Heart right ventricle (tissue), 16 donors: ENCODE data around the gene TMEM100. TPM values are rescaled to one million over a fixed set of nuclear protein-coding genes. Genes with fewer than 3 reads are reported as not detected.
A peak's percentile ranks its signal among the peaks of the same experiment; 100 is the strongest.

Experiments used
- ATAC-seq, 8 donors: fragments of 200-7000 bp; cut with Tn5 transposase; one replicate each; pipeline ENCODE4 v1.9.1; 2020; ENCODE audit warnings: mild to moderate bottlenecking in 8 of 8, moderate library complexity in 8 of 8, moderate number of reproducible peaks in 1 of 8
- DNase-seq, 2 donors: peaks; one replicate each; pipeline ENCODE4 v3.0.0-alpha.2; 2020
- H3K27ac ChIP-seq, 10 donors: fragments of 200-600 bp; sonication (generic) in 2 of 10; one replicate each; pipeline versions ENCODE4 v1.5.0 to v1.8.0; 2020 to 2022; ENCODE audit warnings: mild to moderate bottlenecking in 3 of 10
- H3K27me3 ChIP-seq, 7 donors: fragments of 200-600 bp; one replicate each; pipeline ENCODE4 v1.8.0; 2021 to 2022; ENCODE audit warnings: mild to moderate bottlenecking in 2 of 7
- H3K36me3 ChIP-seq, 9 donors: fragments of 200-600 bp; sonication (generic) in 1 of 9; one replicate each; pipeline versions ENCODE4 v1.5.0 to v1.8.0; 2020 to 2022; ENCODE audit warnings: mild to moderate bottlenecking in 2 of 9
- H3K4me1 ChIP-seq, 9 donors: fragments of 200-600 bp; sonication (generic) in 1 of 9; one replicate each; pipeline versions ENCODE4 v1.5.0 to v1.8.0; 2020 to 2022; ENCODE audit warnings: mild to moderate bottlenecking in 4 of 9
- H3K4me3 ChIP-seq, 10 donors: fragments of 200-600 bp; sonication (generic) in 2 of 10; one replicate each; pipeline versions ENCODE4 v1.5.0 to v1.8.0; 2020 to 2022; ENCODE audit warnings: mild to moderate bottlenecking in 7 of 10, moderate library complexity in 2 of 10
- H3K9me3 ChIP-seq, 11 donors: fragments of 200-600 bp in 10 of 11; sonication (generic) in 2 of 11; one replicate each; pipeline versions ENCODE4 v1.5.0 to v1.8.0; 2013 to 2022; ENCODE audit warnings: mild to moderate bottlenecking in 2 of 11, control low read depth in 1 of 11, moderate library complexity in 1 of 11
- CTCF ChIP-seq, 9 donors: fragments of 200-600 bp; sonication (generic) in 2 of 9; IDR thresholded peaks; one replicate each; pipeline versions ENCODE4 v1.5.0 to v1.8.0; 2021 to 2022; ENCODE audit warnings: antibody characterized with exemption in 9 of 9, mild to moderate bottlenecking in 5 of 9, moderate library complexity in 1 of 9
- WGBS, 2 donors: extraction: QIAGEN DNeasy Blood & Tissue Kit; methylation state at CpG; one replicate each; pipeline ENCODE4 v1.1.7; 2013; ENCODE audit warnings: inconsistent platforms in 1 of 2; 5-methylcytosine and 5-hydroxymethylcytosine counted together
- intact Hi-C, 10 donors: fragments of 100-400 bp; cut with DNase I; formaldehyde crosslinking; loops; one replicate each; pipeline versions ENCODE4 v1.11.1 to v1.14.2; 2022
- polyA plus RNA-seq, 2 donors: library from polyadenylated mRNA; stranded (reverse); fragments of 200-250 nt; gene quantifications; one replicate each; pipeline ENCODE4 v1.2.3, GENCODE V29; 2013
- total RNA-seq, 10 donors: library from RNA; stranded (reverse); fragmentation: NEBNext Ultra II Directional in 3 of 10; extraction: Animal tissue kit (Norgen Biotek cat#: 25700) in 3 of 10; gene quantifications; one replicate each; pipeline versions ENCODE4 v1.2.1 to v1.2.4, GENCODE V29; 2021 to 2023
- donor health status: Arrhythmogenic right ventricular cardiomyopathy.
- donor health status: ischemic (EF 13 %, LVEDD 7.1; RV severe dilation, severe dysfunction).
- donor health status: healthy with polysubstance abuse.
- donor health status: DM: no; HTN: yes; CAD: no.
- donor health status: DM: no; HTN: no; CAD: no.
- donor health status: ischemic (EF 25% LVEDD 6.9; RV normal size, moderate dysfunction).
- donor health status: ischemic (EF 25% LVEDD 5.7; RV mildly dilated, moderate dysfunction).
- donor health status: healthy.
- donor health status: DM: yes; HTN: yes; CAD: no.
- donor health status: Ischemic cardiomyopathy.
- donor health status: ischemic (EF 35%, LVEDD 5.7; RV mildly dilated, moderate dysfunction).
- donor health status: nonischemic (EF 11% LVEDD 7.7; RV severe dilation, severe dysfunction).
- donor health status: DM: yes; HTN: yes; CAD: no.
- donor health status: PGD.
- donor health status: ischemic (EF 29% LVEDD 5.4; RV normal size, mild dysfunction).
- donor health status: nonischemic (EF 23%, LVEDD 6.1; RV moderate dilation, normal function).

Gene TMEM100
- total and polyA plus RNA-seq, 12 donors = 1.6 to 12.1 (median 6.1) TPM

- Histone ChIP-seq H3K4me3 (no peak overlapping the region), H3K27me3 (no peaks in the 10 kb centered on the region), H3K36me3 (peaks cover 0 to 17% (median 0%) of the 10 kb centered on the region in 9 donors), H3K4me1 (peaks cover 0 to 38% (median 10%) of the 10 kb centered on the region in 9 donors), H3K27ac (no peak overlapping the region), H3K9me3 (no peaks in the 10 kb centered on the region)
- no peak for TF ChIP-seq CTCF (IDR thresholded peaks at IDR 0.05)
- ATAC-seq (no peak), DNase-seq (no peak)
- intact Hi-C loops = loop anchor here in 2 of 10 donors (10.0 kb wide), 2 partner anchors 333 to 343 kb away; partner anchors contain the start of gene MMD (in 1 of the 2)
- WGBS, 2 donors = 98 to 100% methylated on average over 1 of the region's 1 CpG
These were observed 35.0 kb upstream of the TMEM100 start for GRCh38 chr17:55757659-55758058.

GRCh38 chr17:55756689-55757088 is 34.0 kb upstream of the TMEM100 start:
- 91 to 93% methylated on average over 2 of the region's 2 CpGs for WGBS, 2 donors
- DNase-seq = no peak
- H3K27ac ChIP-seq = no peak overlapping the region
- no peak overlapping the region for H3K4me3 ChIP-seq
- H3K4me1 ChIP-seq = peaks cover 2 to 48% (median 19%) of the 10 kb centered on the region in 9 donors
- no peaks in the 10 kb centered on the region for H3K27me3 ChIP-seq
- no peak for ATAC-seq
- no peak for TF ChIP-seq CTCF (IDR thresholded peaks at IDR 0.05)
- H3K36me3 ChIP-seq = peaks cover 0 to 17% (median 0%) of the 10 kb centered on the region in 9 donors
- intact Hi-C loops = loop anchor here in 2 of 10 donors (10.0 kb wide), 2 partner anchors 332 to 342 kb away; partner anchors contain the start of gene MMD (in 1 of the 2)
- no peaks in the 10 kb centered on the region for H3K9me3 ChIP-seq

- H3K4me3 ChIP-seq = peak overlapping the region; percentile 74 to 93 (median 81)
- H3K9me3 ChIP-seq = no peaks in the 10 kb centered on the region
- no peak for ATAC-seq
- intact Hi-C loops = loop anchor here in 2 of 10 donors (10.0 kb wide), 2 partner anchors 327 to 337 kb away; partner anchors contain the start of gene MMD (in 1 of the 2)
- WGBS, 2 donors = 62 to 64% methylated on average over 4 of the region's 4 CpGs
- peaks cover 6 to 25% (median 17%) of the 10 kb centered on the region in 9 donors for H3K4me1 ChIP-seq
- peak overlapping the region; percentile 85 to 96 (median 94) for H3K27ac ChIP-seq
- peaks cover 0 to 17% (median 0%) of the 10 kb centered on the region in 9 donors for H3K36me3 ChIP-seq
- no peaks in the 10 kb centered on the region for H3K27me3 ChIP-seq
- no peak for DNase-seq
- TF ChIP-seq CTCF (IDR thresholded peaks at IDR 0.05) = no peak
These were observed 29.1 kb upstream of the TMEM100 start for GRCh38 chr17:55751720-55752250.

- DNase-seq = peak; percentile 94 to 95
- Histone ChIP-seq H3K4me3 (peak within 1 kb of the TSS; percentile 74 to 93 (median 81)), H3K9me3 (no peaks in the 10 kb centered on the region), H3K27ac (peak within 1 kb of the TSS; percentile 85 to 96 (median 94)), H3K27me3 (no peaks in the 10 kb centered on the region), H3K4me1 (peaks cover 6 to 25% (median 17%) of the 10 kb centered on the region in 9 donors), H3K36me3 (peaks cover 0 to 17% (median 0%) of the 10 kb centered on the region in 9 donors)
- peak in 8 of 9 donors; percentile 9 to 62 (median 39) for TF ChIP-seq CTCF (IDR thresholded peaks at IDR 0.05)
- intact Hi-C loops = loop anchor here in 2 of 10 donors (10.0 kb wide), 2 partner anchors 326 to 336 kb away; partner anchors contain the start of gene MMD (in 1 of the 2)
- peak; percentile 99 to 100 (median 100) for ATAC-seq
- WGBS, 2 donors = 0 to 3% methylated on average over 53 of the region's 53 CpGs
These were observed 28.3 kb upstream of the TMEM100 start, which contains the start of gene PCTP for GRCh38 chr17:55750750-55751657. Gene PCTP, plus strand, starts transcription at chr17:55751051. Its CDS starts 53 bp downstream, at chr17:55751104.
